Measurements from ENCODE around the gene THEMIS2.

THEMIS2 gene

GRCh38 chr1:27889506-27889905 is 17.2 kb downstream of the THEMIS2 start:
- peak; percentile 84 for FAIRE-seq
- TF ChIP-seq POLR2AphosphoS5 (IDR thresholded peaks at IDR 0.05; ENCODE audit: low read depth, low read length) (0 out of 2 replicates have a peak, but pooled peaks have one; percentile 43), TAF1 (IDR thresholded peaks at IDR 0.05; ENCODE audit: borderline replicate concordance, low read depth, low read length) (no peak)
- DNase-seq (ENCODE audit: insufficient read length), result no peak

GRCh38 chr1:27891196-27891889 is 19.0 kb downstream of the THEMIS2 start:
- FAIRE-seq (peak; percentile 98), DNase-seq (ENCODE audit: insufficient read length) (no peak)
- TF ChIP-seq POLR2AphosphoS5 (IDR thresholded peaks at IDR 0.05; ENCODE audit: low read depth, low read length) (no peak), POLR2A (IDR thresholded peaks at IDR 0.05; ENCODE audit: low read depth, low read length) (no peak), TAF1 (IDR thresholded peaks at IDR 0.05; ENCODE audit: borderline replicate concordance, low read depth, low read length) (no peak)

- DNase-seq (ENCODE audit: insufficient read length), result no peak
- FAIRE-seq, result no peak
- TF ChIP-seq POLR2AphosphoS5 (IDR thresholded peaks at IDR 0.05; ENCODE audit: low read depth, low read length) (no peak), TAF1 (IDR thresholded peaks at IDR 0.05; ENCODE audit: borderline replicate concordance, low read depth, low read length) (no peak), POLR2A (IDR thresholded peaks at IDR 0.05; ENCODE audit: low read depth, low read length) (no peak)
Observed at GRCh38 chr1:27894521-27894920, 22.2 kb downstream of the THEMIS2 start.

GRCh38 chr1:27906759-27907158 is 34.4 kb downstream of the THEMIS2 start:
- TF ChIP-seq TAF1 (IDR thresholded peaks at IDR 0.05; ENCODE audit: borderline replicate concordance, low read depth, low read length), result no peak
- TF ChIP-seq POLR2A (IDR thresholded peaks at IDR 0.05; ENCODE audit: low read depth, low read length), result no peak
- TF ChIP-seq POLR2AphosphoS5 (IDR thresholded peaks at IDR 0.05; ENCODE audit: low read depth, low read length), result no peak

GRCh38 chr1:27912429-27912828 is 40.1 kb downstream of the THEMIS2 start:
- no peak for FAIRE-seq
- no peak for DNase-seq (ENCODE audit: insufficient read length)

More at GRCh38 chr1:27906759-27907158, 34.4 kb downstream of the THEMIS2 start:
- FAIRE-seq (no peak), DNase-seq (ENCODE audit: insufficient read length) (no peak)

GRCh38 chr1:27915082-27915575 is 42.8 kb downstream of the THEMIS2 start:
- no peak for DNase-seq (ENCODE audit: insufficient read length)

More at GRCh38 chr1:27912429-27912828, 40.1 kb downstream of the THEMIS2 start:
- no peak for TF ChIP-seq POLR2AphosphoS5 (IDR thresholded peaks at IDR 0.05; ENCODE audit: low read depth, low read length)
- TF ChIP-seq TAF1 (IDR thresholded peaks at IDR 0.05; ENCODE audit: borderline replicate concordance, low read depth, low read length), result no peak
- no peak for TF ChIP-seq POLR2A (IDR thresholded peaks at IDR 0.05; ENCODE audit: low read depth, low read length)

GRCh38 chr1:27922272-27922671 is 49.9 kb downstream of the THEMIS2 start:
- TF ChIP-seq TAF1 (IDR thresholded peaks at IDR 0.05; ENCODE audit: borderline replicate concordance, low read depth, low read length), result no peak
- no peak for FAIRE-seq
- DNase-seq (ENCODE audit: insufficient read length), result no peak

More at GRCh38 chr1:27915082-27915575, 42.8 kb downstream of the THEMIS2 start:
- no peak for TF ChIP-seq POLR2A (IDR thresholded peaks at IDR 0.05; ENCODE audit: low read depth, low read length)
- TF ChIP-seq POLR2AphosphoS5 (IDR thresholded peaks at IDR 0.05; ENCODE audit: low read depth, low read length), result no peak
- no peak for TF ChIP-seq TAF1 (IDR thresholded peaks at IDR 0.05; ENCODE audit: borderline replicate concordance, low read depth, low read length)
- FAIRE-seq, result no peak

- FAIRE-seq (no peak), DNase-seq (ENCODE audit: insufficient read length) (no peak)
- no peak for TF ChIP-seq POLR2AphosphoS5 (IDR thresholded peaks at IDR 0.05; ENCODE audit: low read depth, low read length)
- TF ChIP-seq POLR2A (IDR thresholded peaks at IDR 0.05; ENCODE audit: low read depth, low read length), result no peak
- TF ChIP-seq TAF1 (IDR thresholded peaks at IDR 0.05; ENCODE audit: borderline replicate concordance, low read depth, low read length), result no peak
Observed at GRCh38 chr1:27928216-27928954, 56.0 kb downstream of the THEMIS2 start.

GRCh38 chr1:27931184-27931583 is 58.8 kb downstream of the THEMIS2 start:
- DNase-seq (ENCODE audit: insufficient read length) (no peak), FAIRE-seq (no peak)
- TF ChIP-seq TAF1 (IDR thresholded peaks at IDR 0.05; ENCODE audit: borderline replicate concordance, low read depth, low read length) (no peak), POLR2A (IDR thresholded peaks at IDR 0.05; ENCODE audit: low read depth, low read length) (no peak), POLR2AphosphoS5 (IDR thresholded peaks at IDR 0.05; ENCODE audit: low read depth, low read length) (no peak)

GRCh38 chr1:27931759-27932158 is 59.4 kb downstream of the THEMIS2 start:
- no peak for DNase-seq (ENCODE audit: insufficient read length)
- no peak for FAIRE-seq
- TF ChIP-seq POLR2AphosphoS5 (IDR thresholded peaks at IDR 0.05; ENCODE audit: low read depth, low read length) (no peak), TAF1 (IDR thresholded peaks at IDR 0.05; ENCODE audit: borderline replicate concordance, low read depth, low read length) (no peak), POLR2A (IDR thresholded peaks at IDR 0.05; ENCODE audit: low read depth, low read length) (no peak)

GRCh38 chr1:27934818-27935549 is 62.6 kb downstream of the THEMIS2 start, which contains the start of gene SMPDL3B:
Gene SMPDL3B (plus strand): TSS chr1:27935000. CDS start chr1:27935184, 184 bp downstream.
- TF ChIP-seq POLR2A (IDR thresholded peaks at IDR 0.05; ENCODE audit: low read depth, low read length) (no peak), TAF1 (IDR thresholded peaks at IDR 0.05; ENCODE audit: borderline replicate concordance, low read depth, low read length) (no peak), POLR2AphosphoS5 (IDR thresholded peaks at IDR 0.05; ENCODE audit: low read depth, low read length) (no peak)
- FAIRE-seq, result peak; percentile 61
- no peak for DNase-seq (ENCODE audit: insufficient read length)
